ENCODE measurements around the gene ITGA2. TPM values are rescaled to one million over a fixed set of nuclear protein-coding genes. Genes with fewer than 3 reads are reported as not detected.

ITGA2 gene
- total RNA-seq, 3 donors from 2014 or later, result 0.80 to 33.7 (median 11.8) TPM

GRCh38 chr5:53080271-53080670, 91.1 kb downstream of the ITGA2 start:
- TF ChIP-seq CTCF (IDR thresholded peaks at IDR 0.05) (no peak), POLR2AphosphoS5 (IDR thresholded peaks at IDR 0.05) (no peak), POLR2A (IDR thresholded peaks at IDR 0.05) (no peak)
- Histone ChIP-seq H3K4me3 (no peak overlapping the region), H3K27ac (no peak overlapping the region), H3K9me3 (no peaks in the 10 kb centered on the region), H3K27me3 (no peaks in the 10 kb centered on the region), H3K4me1 (no peaks in the 10 kb centered on the region), H3K36me3 (no peaks in the 10 kb centered on the region)
- intact Hi-C loops (cut with DNase I; ENCODE audit: low total_unique reads), result no loop called here
- no peak for DNase-seq (ENCODE audit: low spot score in 2 of 2)

- no peak for DNase-seq (ENCODE audit: low spot score in 2 of 2)
- H3K9me3 ChIP-seq, result no peaks in the 10 kb centered on the region
- H3K4me1 ChIP-seq, result no peaks in the 10 kb centered on the region
- no peak overlapping the region for H3K4me3 ChIP-seq
- TF ChIP-seq POLR2AphosphoS5 (IDR thresholded peaks at IDR 0.05) (no peak), CTCF (IDR thresholded peaks at IDR 0.05) (no peak), POLR2A (IDR thresholded peaks at IDR 0.05) (no peak)
- no peak overlapping the region for H3K27ac ChIP-seq
- H3K36me3 ChIP-seq, result no peaks in the 10 kb centered on the region
- H3K27me3 ChIP-seq, result no peaks in the 10 kb centered on the region
- intact Hi-C loops (cut with DNase I; ENCODE audit: low total_unique reads), result no loop called here
Observed at GRCh38 chr5:53083927-53084326, 94.8 kb downstream of the ITGA2 start.

GRCh38 chr5:53084546-53085255, 95.5 kb downstream of the ITGA2 start:
- no peak overlapping the region for H3K27ac ChIP-seq
- peaks cover 0 to 3% of the 10 kb centered on the region in 2 donors for H3K4me1 ChIP-seq
- intact Hi-C loops (cut with DNase I; ENCODE audit: low total_unique reads), result no loop called here
- TF ChIP-seq POLR2A (IDR thresholded peaks at IDR 0.05) (no peak), CTCF (IDR thresholded peaks at IDR 0.05) (no peak), POLR2AphosphoS5 (IDR thresholded peaks at IDR 0.05) (no peak)
- H3K4me3 ChIP-seq, result no peak overlapping the region
- no peaks in the 10 kb centered on the region for H3K36me3 ChIP-seq
- no peaks in the 10 kb centered on the region for H3K9me3 ChIP-seq
- H3K27me3 ChIP-seq, result no peaks in the 10 kb centered on the region
- DNase-seq (ENCODE audit: low spot score in 2 of 2), result no peak

- TF ChIP-seq POLR2A (IDR thresholded peaks at IDR 0.05), result no peak
- no peak for TF ChIP-seq CTCF (IDR thresholded peaks at IDR 0.05)
- H3K27me3 ChIP-seq, result no peaks in the 10 kb centered on the region
- intact Hi-C loops (cut with DNase I; ENCODE audit: low total_unique reads), result no loop called here
- H3K4me1 ChIP-seq, result peaks cover 0 to 4% of the 10 kb centered on the region in 2 donors
- no peak for DNase-seq (ENCODE audit: low spot score in 2 of 2)
- H3K9me3 ChIP-seq, result no peaks in the 10 kb centered on the region
- H3K4me3 ChIP-seq, result no peak overlapping the region
- peak overlapping the region in 1 of 2 donors; percentile 4 for H3K27ac ChIP-seq
- H3K36me3 ChIP-seq, result no peaks in the 10 kb centered on the region
Observed at GRCh38 chr5:53087171-53087570, 98.0 kb downstream of the ITGA2 start.

GRCh38 chr5:53087621-53088121, 98.5 kb downstream of the ITGA2 start:
- no peaks in the 10 kb centered on the region for H3K9me3 ChIP-seq
- no peaks in the 10 kb centered on the region for H3K27me3 ChIP-seq
- H3K4me1 ChIP-seq, result peaks cover 0 to 4% of the 10 kb centered on the region in 2 donors
- no peak for DNase-seq (ENCODE audit: low spot score in 2 of 2)
- TF ChIP-seq POLR2A (IDR thresholded peaks at IDR 0.05) (no peak), POLR2AphosphoS5 (IDR thresholded peaks at IDR 0.05) (no peak), CTCF (IDR thresholded peaks at IDR 0.05) (no peak)
- intact Hi-C loops (cut with DNase I; ENCODE audit: low total_unique reads), result no loop called here
- H3K27ac ChIP-seq, result peak overlapping the region; percentile 8 to 33
- H3K36me3 ChIP-seq, result no peaks in the 10 kb centered on the region
- H3K4me3 ChIP-seq, result no peak overlapping the region
